ENCODE data around the gene SLC22A12. TPM values are rescaled to one million over a fixed set of nuclear protein-coding genes. Genes with fewer than 3 reads are reported as not detected.

SLC22A12 gene
- total RNA-seq, 1 donor from 2014 or later, result not detected

GRCh38 chr11:64624883-64625481, 34.0 kb downstream of the SLC22A12 start:
- Histone ChIP-seq H3K4me3 (ENCODE audit: low read depth, low read length) (no peak overlapping the region), H3K27me3 (ENCODE audit: control insufficient read depth, insufficient read depth, low read length) (peaks cover 1% of the 10 kb centered on the region), H3K36me3 (ENCODE audit: control insufficient read depth, insufficient read depth, low read length) (no peaks in the 10 kb centered on the region)
- TF ChIP-seq CTCF (IDR thresholded peaks at IDR 0.05; ENCODE audit: insufficient read depth, low read length, severe bottlenecking), result no peak
- no peak for FAIRE-seq
- DNase-seq (ENCODE audit: low read depth), result no peak

GRCh38 chr11:64626637-64627036, 35.6 kb downstream of the SLC22A12 start:
- DNase-seq (ENCODE audit: low read depth) (no peak), FAIRE-seq (no peak)
- TF ChIP-seq CTCF (IDR thresholded peaks at IDR 0.05; ENCODE audit: insufficient read depth, low read length, severe bottlenecking), result no peak
- H3K4me3 ChIP-seq (ENCODE audit: low read depth, low read length), result no peak overlapping the region
- no peaks in the 10 kb centered on the region for H3K36me3 ChIP-seq (ENCODE audit: control insufficient read depth, insufficient read depth, low read length)
- H3K27me3 ChIP-seq (ENCODE audit: control insufficient read depth, insufficient read depth, low read length), result peaks cover 5% of the 10 kb centered on the region

- DNase-seq (ENCODE audit: low read depth) (no peak), FAIRE-seq (peak; percentile 28)
- no peaks in the 10 kb centered on the region for H3K36me3 ChIP-seq (ENCODE audit: control insufficient read depth, insufficient read depth, low read length)
- TF ChIP-seq CTCF (IDR thresholded peaks at IDR 0.05; ENCODE audit: insufficient read depth, low read length, severe bottlenecking), result no peak
- H3K4me3 ChIP-seq (ENCODE audit: low read depth, low read length), result no peak overlapping the region
- H3K27me3 ChIP-seq (ENCODE audit: control insufficient read depth, insufficient read depth, low read length), result peaks cover 7% of the 10 kb centered on the region
Measured at GRCh38 chr11:64627371-64627770, 36.4 kb downstream of the SLC22A12 start.

- DNase-seq (ENCODE audit: low read depth), result no peak
- Histone ChIP-seq H3K4me3 (ENCODE audit: low read depth, low read length) (no peak overlapping the region), H3K36me3 (ENCODE audit: control insufficient read depth, insufficient read depth, low read length) (no peaks in the 10 kb centered on the region), H3K27me3 (ENCODE audit: control insufficient read depth, insufficient read depth, low read length) (peaks cover 7% of the 10 kb centered on the region)
- no peak for TF ChIP-seq CTCF (IDR thresholded peaks at IDR 0.05; ENCODE audit: insufficient read depth, low read length, severe bottlenecking)
- no peak for FAIRE-seq
Measured at GRCh38 chr11:64628596-64628995, 37.6 kb downstream of the SLC22A12 start.

GRCh38 chr11:64629103-64629502, 38.1 kb downstream of the SLC22A12 start:
- peaks cover 10% of the 10 kb centered on the region for H3K27me3 ChIP-seq (ENCODE audit: control insufficient read depth, insufficient read depth, low read length)
- DNase-seq (ENCODE audit: low read depth), result no peak
- no peak for FAIRE-seq
- no peak overlapping the region for H3K4me3 ChIP-seq (ENCODE audit: low read depth, low read length)
- no peaks in the 10 kb centered on the region for H3K36me3 ChIP-seq (ENCODE audit: control insufficient read depth, insufficient read depth, low read length)
- no peak for TF ChIP-seq CTCF (IDR thresholded peaks at IDR 0.05; ENCODE audit: insufficient read depth, low read length, severe bottlenecking)
